ENCODE measurements around the gene ZNF804A.

ZNF804A gene

GRCh38 chr2:184793176-184793575 lies 194.8 kb downstream of the ZNF804A start:
- DNase-seq (ENCODE audit: low spot score) = no peak
- no peak for TF ChIP-seq CTCF (IDR thresholded peaks at IDR 0.05; ENCODE audit: extremely low read depth, missing control alignments)

- no peak for DNase-seq (ENCODE audit: low spot score)
- no peak for TF ChIP-seq CTCF (IDR thresholded peaks at IDR 0.05; ENCODE audit: extremely low read depth, missing control alignments)
These were observed 201.1 kb downstream of the ZNF804A start for GRCh38 chr2:184799379-184799778.

GRCh38 chr2:184814421-184814820 lies 216.1 kb downstream of the ZNF804A start:
- DNase-seq (ENCODE audit: low spot score) = no peak
- no peak for TF ChIP-seq CTCF (IDR thresholded peaks at IDR 0.05; ENCODE audit: extremely low read depth, missing control alignments)

GRCh38 chr2:184815824-184816223 lies 217.5 kb downstream of the ZNF804A start:
- no peak for TF ChIP-seq CTCF (IDR thresholded peaks at IDR 0.05; ENCODE audit: extremely low read depth, missing control alignments)

GRCh38 chr2:184824597-184824996 lies 226.3 kb downstream of the ZNF804A start:
- no peak for TF ChIP-seq CTCF (IDR thresholded peaks at IDR 0.05; ENCODE audit: extremely low read depth, missing control alignments)

More at GRCh38 chr2:184815824-184816223, 217.5 kb downstream of the ZNF804A start:
- DNase-seq (ENCODE audit: low spot score) = no peak

GRCh38 chr2:184830531-184830930 lies 232.2 kb downstream of the ZNF804A start:
- no peak for TF ChIP-seq CTCF (IDR thresholded peaks at IDR 0.05; ENCODE audit: extremely low read depth, missing control alignments)

More at GRCh38 chr2:184824597-184824996, 226.3 kb downstream of the ZNF804A start:
- no peak for DNase-seq (ENCODE audit: low spot score)

GRCh38 chr2:184834699-184835397 lies 236.5 kb downstream of the ZNF804A start:
- no peak for DNase-seq (ENCODE audit: low spot score)
- no peak for TF ChIP-seq CTCF (IDR thresholded peaks at IDR 0.05; ENCODE audit: extremely low read depth, missing control alignments)

More at GRCh38 chr2:184830531-184830930, 232.2 kb downstream of the ZNF804A start:
- no peak for DNase-seq (ENCODE audit: low spot score)

Measured in GM20000 (cell line).